Kidney capillary endothelial cell (primary cell): ENCODE results near the gene AKAP6.

Source experiments
- DNase-seq: peaks from one replicate; pipeline ENCODE4 v3.0.0-alpha.2; 2018; ENCODE audit warnings: low spot score

The AKAP6 gene

GRCh38 chr14:32821964-32822653 is 493.0 kb downstream of the AKAP6 start:
- DNase-seq, result no peak

DNA sequence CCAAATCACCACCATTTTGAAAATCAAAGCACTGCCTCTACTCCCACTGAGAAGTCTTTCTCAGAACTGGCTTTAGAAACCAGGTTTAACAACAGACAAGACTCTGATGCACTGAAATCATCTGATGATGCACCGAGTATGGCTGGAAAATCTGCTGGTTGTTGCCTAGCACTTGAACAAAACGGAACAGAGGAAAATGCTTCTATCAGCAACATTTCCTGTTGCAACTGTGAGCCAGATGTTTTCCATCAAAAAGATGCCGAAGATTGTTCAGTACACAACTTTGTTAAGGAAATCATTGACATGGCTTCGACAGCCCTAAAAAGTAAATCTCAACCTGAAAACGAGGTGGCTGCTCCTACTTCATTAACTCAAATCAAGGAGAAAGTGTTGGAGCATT is 494.6 kb downstream of the AKAP6 start:
- no peak for DNase-seq

DNA sequence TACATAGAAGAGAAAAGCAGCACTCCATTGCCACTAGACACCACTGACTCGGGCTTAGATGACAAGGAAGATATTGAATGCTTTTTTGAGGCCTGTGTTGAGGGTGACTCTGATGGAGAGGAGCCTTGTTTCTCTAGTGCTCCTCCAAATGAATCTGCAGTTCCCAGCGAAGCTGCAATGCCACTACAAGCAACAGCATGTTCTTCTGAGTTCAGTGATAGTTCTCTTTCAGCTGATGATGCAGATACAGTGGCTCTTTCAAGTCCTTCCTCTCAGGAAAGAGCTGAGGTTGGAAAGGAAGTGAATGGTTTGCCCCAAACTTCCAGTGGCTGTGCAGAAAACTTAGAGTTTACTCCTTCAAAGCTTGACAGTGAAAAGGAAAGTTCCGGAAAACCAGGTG is 495.1 kb downstream of the AKAP6 start:
- no peak for DNase-seq

DNA sequence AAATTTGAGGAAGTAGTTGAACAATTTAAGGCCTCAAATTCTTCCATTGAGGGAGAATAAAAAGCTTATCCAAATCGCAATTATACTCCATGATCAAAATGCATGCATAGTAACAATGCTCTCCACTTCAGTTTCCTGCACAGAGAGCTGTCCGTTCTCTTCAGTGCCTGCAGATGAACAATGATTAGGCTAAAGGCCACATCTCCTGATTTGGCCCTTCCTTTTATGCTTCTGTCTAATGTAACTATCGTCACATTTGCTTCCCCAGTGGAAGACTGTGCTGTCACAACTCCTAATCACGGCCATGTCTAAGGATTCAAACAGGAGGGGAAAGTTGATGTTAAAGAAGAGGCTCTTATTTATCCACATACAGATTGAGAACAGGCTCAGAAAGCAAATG is 496.0 kb downstream of the AKAP6 start:
- DNase-seq, result no peak

- no peak for DNase-seq
These were observed 497.4 kb downstream of the AKAP6 start for GRCh38 chr14:32826404-32827082.

GRCh38 chr14:32827514-32827913 is 498.4 kb downstream of the AKAP6 start:
- no peak for DNase-seq

DNA sequence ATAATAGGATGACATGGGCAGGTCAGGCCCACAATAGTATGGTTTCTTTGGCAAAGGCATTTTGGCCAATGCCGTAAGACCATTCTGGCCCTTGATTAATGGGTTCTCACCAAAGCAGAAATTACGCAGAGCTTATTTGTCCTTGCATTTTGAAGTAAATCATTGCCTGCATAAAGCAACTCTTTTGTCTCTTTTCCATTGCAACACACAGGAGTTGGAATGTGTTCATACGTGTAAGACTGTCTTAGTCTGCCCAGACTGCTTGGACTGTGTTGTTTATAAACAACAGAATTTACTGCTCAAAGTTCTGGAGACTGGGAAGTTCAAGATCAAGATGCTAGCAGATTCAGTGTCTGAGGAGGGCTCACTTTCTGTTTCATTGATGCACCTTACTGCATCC is 506.8 kb downstream of the AKAP6 start:
- DNase-seq, result no peak

GRCh38 chr14:32841698-32842097 is 512.6 kb downstream of the AKAP6 start:
- no peak for DNase-seq

DNA sequence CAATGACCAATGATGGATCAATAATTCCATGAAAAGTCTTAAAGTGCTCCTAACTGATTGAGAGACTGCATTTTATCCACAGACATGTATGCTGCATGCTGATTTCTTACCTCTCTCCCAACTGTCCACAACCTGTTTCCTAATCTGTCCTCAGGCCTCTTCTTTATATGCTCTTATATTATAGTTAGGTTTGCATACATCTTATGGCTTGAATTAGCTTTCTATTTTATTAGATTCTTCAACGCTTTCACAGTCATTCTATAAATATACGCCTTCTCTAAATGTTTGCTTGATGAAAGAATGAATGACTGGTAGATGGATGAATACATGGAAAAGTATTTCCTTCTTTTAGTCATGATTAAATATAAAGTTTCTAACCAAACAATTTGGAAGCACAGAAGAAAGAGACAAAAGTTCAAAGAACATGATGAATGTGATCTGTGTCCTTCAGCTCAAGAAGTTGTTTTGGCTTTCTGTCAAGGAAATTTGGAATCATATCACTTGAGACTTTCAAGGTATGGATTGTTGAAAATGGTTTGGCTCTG is 517.8 kb downstream of the AKAP6 start:
- no peak for DNase-seq

DNA sequence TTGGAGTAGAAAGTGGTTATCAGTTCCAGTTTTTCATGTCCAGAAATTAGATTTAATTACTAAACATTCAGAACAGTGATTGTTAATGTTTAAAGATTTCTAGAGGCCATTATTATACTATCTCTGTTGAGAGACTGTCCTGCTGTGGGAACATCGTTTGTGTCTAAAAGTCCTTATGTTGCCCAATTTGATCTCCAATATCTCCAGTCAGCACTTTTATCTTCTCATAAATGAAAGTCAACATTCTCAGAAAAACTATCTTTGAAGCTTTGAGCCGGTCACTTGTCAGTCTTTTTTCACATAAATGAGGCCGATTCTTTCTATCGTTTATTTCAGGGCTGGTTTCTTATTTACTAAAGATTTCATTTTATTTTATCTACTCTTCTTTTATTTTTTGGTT is 518.8 kb downstream of the AKAP6 start:
- DNase-seq, result no peak

DNA sequence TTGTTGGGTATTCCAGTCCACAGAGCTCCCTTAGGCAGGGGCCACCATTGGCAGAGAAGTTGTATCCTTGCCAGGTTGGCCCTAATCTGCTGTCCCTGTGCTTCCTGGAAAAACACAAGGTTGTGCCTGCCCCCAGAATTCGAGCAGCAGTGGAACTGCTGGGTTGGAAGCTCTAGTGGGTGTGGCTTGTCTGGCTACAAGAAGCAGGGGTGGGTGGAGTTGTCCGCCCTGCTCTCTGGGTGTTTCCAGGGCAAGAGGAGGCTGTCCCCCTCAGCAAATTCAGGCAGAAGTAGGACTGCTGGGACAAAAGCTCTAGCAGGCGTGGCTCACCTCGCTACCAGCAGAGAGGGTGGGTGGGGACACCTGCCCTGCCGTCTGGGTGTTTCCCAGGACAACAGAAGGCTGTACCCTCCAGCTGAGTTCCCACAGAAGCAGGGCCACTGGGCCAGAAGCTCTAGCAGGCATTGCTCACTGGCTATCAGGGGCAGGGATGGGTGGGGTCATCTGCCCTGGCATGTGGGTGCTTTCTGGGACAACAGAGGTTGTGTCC is 536.8 kb downstream of the AKAP6 start:
- DNase-seq, result no peak

GRCh38 chr14:32883188-32883587 is 554.1 kb downstream of the AKAP6 start:
- DNase-seq, result no peak
